Tibial artery (tissue), 4 donors: ENCODE measurements around the gene PHKG2.

Experiments used
- DNase-seq, 2 donors: peaks; one replicate each; pipeline ENCODE4 v3.0.0-alpha.2; 2019
- H3K27ac ChIP-seq, 2 donors: fragments of 200-600 bp; sonication (generic) in 1 of 2; 1 replicate in 1 of 2; 2 replicates in 1 of 2; pipeline ENCODE4 v1.5.1; 2018 to 2019; ENCODE audit warnings: mild to moderate bottlenecking in 1 of 2
- H3K27me3 ChIP-seq, 2 donors: fragments of 200-600 bp; sonication (generic) in 1 of 2; one replicate each; pipeline versions ENCODE4 v1.5.1 to v1.6.0; 2016 to 2019
- H3K36me3 ChIP-seq, 3 donors: fragments of 200-600 bp; sonication (generic) in 2 of 3; one replicate each; pipeline ENCODE4 v1.5.1; 2016 to 2019; ENCODE audit warnings: mild to moderate bottlenecking in 2 of 3
- H3K4me1 ChIP-seq, 4 donors: fragments of 200-600 bp; sonication (generic) in 2 of 4; 1 replicate in 3 of 4; 2 replicates in 1 of 4; pipeline ENCODE4 v1.5.1; 2016 to 2019
- H3K4me3 ChIP-seq, 2 donors: fragments of 200-600 bp; sonication (generic) in 1 of 2; 1 replicate in 1 of 2; 2 replicates in 1 of 2; pipeline ENCODE4 v1.5.1; 2018 to 2019; ENCODE audit warnings: mild to moderate bottlenecking in 2 of 2
- H3K9me3 ChIP-seq, 3 donors: fragments of 200-600 bp; sonication (generic) in 1 of 3; one replicate each; pipeline ENCODE4 v1.5.1; 2016 to 2019
- CTCF ChIP-seq, 2 experiments: fragments of 200-600 bp in 1 of 2; fragments of 450-650 bp in 1 of 2; IDR thresholded peaks; one replicate each; pipeline ENCODE4 v1.5.1; 2017 to 2019; ENCODE audit warnings: antibody characterized with exemption in 2 of 2, mild to moderate bottlenecking in 1 of 2, moderate library complexity in 1 of 2
- intact Hi-C: fragments of 100-400 bp; cut with DNase I; formaldehyde crosslinking; loops from one replicate; pipeline ENCODE4 v1.15.0; 2023; ENCODE audit warnings: low total_unique reads

Gene PHKG2

GRCh38 chr16:30774367-30775130 is 26.3 kb downstream of the PHKG2 start:
- Histone ChIP-seq H3K4me3 (peak overlapping the region; percentile 74 to 77), H3K27me3 (no peaks in the 10 kb centered on the region), H3K4me1 (peaks cover 0 to 28% (median 14%) of the 10 kb centered on the region in 4 donors), H3K9me3 (no peaks in the 10 kb centered on the region), H3K36me3 (peaks cover 41 to 50% (median 43%) of the 10 kb centered on the region in 3 donors), H3K27ac (peak overlapping the region; percentile 82 to 83)
- no peak for TF ChIP-seq CTCF (IDR thresholded peaks at IDR 0.05)
- intact Hi-C loops, result no loop called here
- no peak for DNase-seq

- DNase-seq, result no peak
- intact Hi-C loops, result no loop called here
- H3K36me3 ChIP-seq, result peaks cover 36 to 48% (median 38%) of the 10 kb centered on the region in 3 donors
- H3K4me3 ChIP-seq, result peak overlapping the region; percentile 74 to 77
- H3K27me3 ChIP-seq, result no peaks in the 10 kb centered on the region
- no peaks in the 10 kb centered on the region for H3K9me3 ChIP-seq
- no peak for TF ChIP-seq CTCF (IDR thresholded peaks at IDR 0.05)
- H3K4me1 ChIP-seq, result peaks cover 0 to 28% (median 14%) of the 10 kb centered on the region in 4 donors
- peak overlapping the region; percentile 82 to 83 for H3K27ac ChIP-seq
These were observed 26.8 kb downstream of the PHKG2 start for GRCh38 chr16:30775131-30775391.

GRCh38 chr16:30775392-30776188 is 27.4 kb downstream of the PHKG2 start:
- intact Hi-C loops, result no loop called here
- peak overlapping the region; percentile 82 to 83 for H3K27ac ChIP-seq
- H3K9me3 ChIP-seq, result no peaks in the 10 kb centered on the region
- TF ChIP-seq CTCF (IDR thresholded peaks at IDR 0.05), result no peak
- peak; percentile 82 to 89 for DNase-seq
- no peaks in the 10 kb centered on the region for H3K27me3 ChIP-seq
- H3K4me3 ChIP-seq, result peak overlapping the region; percentile 74 to 77
- peaks cover 31 to 48% (median 32%) of the 10 kb centered on the region in 3 donors for H3K36me3 ChIP-seq
- H3K4me1 ChIP-seq, result peaks cover 0 to 28% (median 14%) of the 10 kb centered on the region in 4 donors

GRCh38 chr16:30777591-30778297 is 29.5 kb downstream of the PHKG2 start:
- H3K27ac ChIP-seq, result no peak overlapping the region
- intact Hi-C loops, result no loop called here
- TF ChIP-seq CTCF (IDR thresholded peaks at IDR 0.05), result no peak
- no peaks in the 10 kb centered on the region for H3K27me3 ChIP-seq
- H3K4me1 ChIP-seq, result peaks cover 0 to 28% (median 14%) of the 10 kb centered on the region in 4 donors
- no peaks in the 10 kb centered on the region for H3K9me3 ChIP-seq
- H3K4me3 ChIP-seq, result no peak overlapping the region
- DNase-seq, result no peak
- peaks cover 20 to 47% (median 25%) of the 10 kb centered on the region in 3 donors for H3K36me3 ChIP-seq

GRCh38 chr16:30778549-30779244 is 30.5 kb downstream of the PHKG2 start:
- DNase-seq, result no peak
- Histone ChIP-seq H3K9me3 (no peaks in the 10 kb centered on the region), H3K4me1 (peaks cover 0 to 28% (median 14%) of the 10 kb centered on the region in 4 donors), H3K27ac (no peak overlapping the region), H3K4me3 (no peak overlapping the region), H3K36me3 (peaks cover 22 to 47% (median 26%) of the 10 kb centered on the region in 3 donors), H3K27me3 (no peaks in the 10 kb centered on the region)
- intact Hi-C loops, result no loop called here
- no peak for TF ChIP-seq CTCF (IDR thresholded peaks at IDR 0.05)
